LNCaP clone FGC (cell line): Measurements from ENCODE around the gene PACRG.

Source experiments
- DNase-seq: peaks from one replicate; pipeline ENCODE4 v3.0.0-alpha.2; 2011; ENCODE audit warnings: low read depth
- H3K4me3 ChIP-seq: 2 replicates; pipeline ENCODE4 v1.5.1; 2011; ENCODE audit warnings: mild to moderate bottlenecking, low read depth, low read length, control low read depth
- TF ChIP-seq, protein P1 (sequence below): IDR thresholded peaks from 2 replicates; pipeline ENCODE4 v1.5.1; 2012; ENCODE audit warnings: mild to moderate bottlenecking; ENCODE audit not compliant: control insufficient read depth, insufficient read depth; ENCODE audit errors: extremely low read depth

PACRG gene

DNA sequence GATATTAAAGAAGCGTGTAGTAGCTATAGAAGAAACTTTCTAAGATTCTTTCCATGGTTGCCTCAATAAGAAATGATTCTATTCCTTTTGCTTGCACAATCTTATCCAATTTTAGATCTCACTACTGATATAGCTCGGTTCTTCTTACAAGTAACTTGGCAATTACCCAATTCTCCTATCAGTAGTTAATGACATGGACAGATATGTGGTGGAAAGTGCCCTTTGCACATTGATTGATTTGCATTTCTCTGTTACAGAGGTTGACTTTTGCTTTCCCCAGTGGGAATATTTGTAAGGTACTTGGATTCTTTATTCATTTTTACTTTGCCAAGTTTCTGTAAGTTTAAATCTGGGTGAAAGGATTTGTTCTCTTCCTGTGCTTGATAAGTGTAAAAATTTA, 593.0 kb downstream of the PACRG start:
- no peak overlapping the region for H3K4me3 ChIP-seq
- TF ChIP-seq, protein P1, sequence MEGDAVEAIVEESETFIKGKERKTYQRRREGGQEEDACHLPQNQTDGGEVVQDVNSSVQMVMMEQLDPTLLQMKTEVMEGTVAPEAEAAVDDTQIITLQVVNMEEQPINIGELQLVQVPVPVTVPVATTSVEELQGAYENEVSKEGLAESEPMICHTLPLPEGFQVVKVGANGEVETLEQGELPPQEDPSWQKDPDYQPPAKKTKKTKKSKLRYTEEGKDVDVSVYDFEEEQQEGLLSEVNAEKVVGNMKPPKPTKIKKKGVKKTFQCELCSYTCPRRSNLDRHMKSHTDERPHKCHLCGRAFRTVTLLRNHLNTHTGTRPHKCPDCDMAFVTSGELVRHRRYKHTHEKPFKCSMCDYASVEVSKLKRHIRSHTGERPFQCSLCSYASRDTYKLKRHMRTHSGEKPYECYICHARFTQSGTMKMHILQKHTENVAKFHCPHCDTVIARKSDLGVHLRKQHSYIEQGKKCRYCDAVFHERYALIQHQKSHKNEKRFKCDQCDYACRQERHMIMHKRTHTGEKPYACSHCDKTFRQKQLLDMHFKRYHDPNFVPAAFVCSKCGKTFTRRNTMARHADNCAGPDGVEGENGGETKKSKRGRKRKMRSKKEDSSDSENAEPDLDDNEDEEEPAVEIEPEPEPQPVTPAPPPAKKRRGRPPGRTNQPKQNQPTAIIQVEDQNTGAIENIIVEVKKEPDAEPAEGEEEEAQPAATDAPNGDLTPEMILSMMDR, result no peak
- no peak for DNase-seq

- TF ChIP-seq, protein P1, result no peak
- no peak for DNase-seq
- H3K4me3 ChIP-seq, result no peak overlapping the region
Observed at GRCh38 chr6:163321717-163322116, 593.9 kb downstream of the PACRG start.

- no peak for DNase-seq
- TF ChIP-seq, protein P1, result no peak
- H3K4me3 ChIP-seq, result no peak overlapping the region
Observed at GRCh38 chr6:163323274-163323673, 595.5 kb downstream of the PACRG start.

GRCh38 chr6:163323705-163324104, 595.9 kb downstream of the PACRG start:
- DNase-seq, result no peak
- no peak overlapping the region for H3K4me3 ChIP-seq
- TF ChIP-seq, protein P1, result no peak

- TF ChIP-seq, protein P1, result no peak
- DNase-seq, result no peak
- H3K4me3 ChIP-seq, result no peak overlapping the region
Observed at GRCh38 chr6:163324326-163324687, 596.5 kb downstream of the PACRG start.

DNA sequence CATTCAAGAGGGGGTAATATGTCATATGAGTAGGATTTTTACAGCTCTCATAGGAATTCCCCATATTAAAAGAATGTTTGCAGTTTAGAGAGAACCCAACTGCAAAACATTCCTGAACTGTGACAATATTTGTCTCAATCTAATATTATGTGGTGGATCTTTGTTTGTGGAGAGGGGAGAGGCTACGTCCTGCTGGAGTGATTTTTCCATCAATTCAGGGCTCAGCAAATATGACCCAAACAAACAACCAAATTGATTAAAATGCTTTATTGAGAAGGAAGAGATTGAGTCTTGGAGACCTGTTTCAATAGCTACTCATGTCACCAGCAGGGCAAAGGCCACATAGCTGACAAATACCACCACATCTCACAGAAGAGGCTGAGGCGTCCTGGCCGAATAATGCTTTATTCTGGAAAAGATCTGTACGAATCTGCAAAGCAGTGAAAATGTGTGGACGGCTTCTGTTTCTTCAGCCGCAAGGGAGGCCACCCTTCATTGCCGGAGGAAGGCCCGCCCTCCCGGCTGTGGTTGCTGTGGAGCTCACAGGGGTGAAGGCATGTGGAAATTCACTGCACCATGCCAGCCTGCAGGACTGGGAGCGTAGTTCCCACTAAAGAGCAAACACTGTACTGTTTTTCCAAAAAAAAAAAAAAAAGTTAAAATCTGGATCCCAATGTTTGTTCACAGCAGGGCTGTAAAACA, 597.1 kb downstream of the PACRG start:
- DNase-seq, result no peak
- TF ChIP-seq, protein P1, result no peak
- H3K4me3 ChIP-seq, result no peak overlapping the region

DNA sequence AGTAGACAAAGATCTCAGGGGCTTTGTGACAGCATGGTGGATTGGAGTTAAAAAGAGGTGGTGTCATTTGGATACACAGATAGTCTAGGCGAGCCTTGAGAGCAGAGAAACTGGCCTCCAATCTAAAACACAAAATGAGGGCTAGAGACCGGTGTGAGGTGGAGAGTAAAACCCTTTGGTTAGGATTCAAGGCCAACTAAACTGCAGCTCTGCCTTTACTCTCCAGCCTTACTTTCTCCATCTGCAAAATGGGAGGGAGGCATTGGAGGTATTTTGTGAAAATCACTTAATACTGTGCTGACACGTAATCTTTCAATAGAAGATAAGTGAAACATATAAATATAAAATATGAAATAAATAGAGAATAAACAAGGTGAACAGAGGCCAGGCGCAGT, 597.6 kb downstream of the PACRG start:
- H3K4me3 ChIP-seq, result no peak overlapping the region
- TF ChIP-seq, protein P1, result no peak
- no peak for DNase-seq
